GM18909 (cell line): ENCODE data around the gene TMEM140.
"Not testable (repeated sequence)": the region's sequence is repeated elsewhere in the genome, so short reads cannot be mapped to it uniquely, and the experiment has no call there.

ENCODE experiments used
- ATAC-seq: cut with Tn5 transposase; IDR thresholded peaks from one replicate; pipeline ENCODE4 v1.9.1; 2021; ENCODE audit warnings: mild to moderate bottlenecking; ENCODE audit not compliant: unreplicated experiment, poor library complexity

The TMEM140 gene

GRCh38 chr7:135211946-135212685, 64.2 kb downstream of the TMEM140 start:
- ATAC-seq, result not testable (repeated sequence)

GRCh38 chr7:135213831-135214230, 66.0 kb downstream of the TMEM140 start:
- no peak for ATAC-seq

GRCh38 chr7:135215180-135215579, 67.3 kb downstream of the TMEM140 start:
- ATAC-seq, result no peak

GRCh38 chr7:135215698-135216097, 67.8 kb downstream of the TMEM140 start:
- no peak for ATAC-seq
